Motor neuron (in vitro differentiated cells): Measurements from ENCODE around the gene FUZ. TPM values are rescaled to one million over a fixed set of nuclear protein-coding genes. Genes with fewer than 3 reads are reported as not detected.

Experiments used
- ATAC-seq, 8 experiments: fragments of 200-7000 bp; cut with Tn5 transposase; replicated peaks in 6 of 8; 2 replicates each; pipeline ENCODE4 v1.8.0; 2021; ENCODE audit warnings: mild to moderate bottlenecking in 8 of 8, moderate library complexity in 8 of 8
- H3K27ac ChIP-seq, 2 donors: fragments of 250-450 bp; sonication (Bioruptor Pico); 2 replicates each; pipeline ENCODE4 v1.9.0; 2021; ENCODE audit warnings: antibody characterized with exemption in 2 of 2, mild to moderate bottlenecking in 2 of 2, moderate library complexity in 1 of 2
- H3K4me1 ChIP-seq, 2 donors: fragments of 250-450 bp; sonication (Bioruptor Pico); replicated peaks in 1 of 2; 2 replicates each; pipeline ENCODE4 v1.6.1; 2021; ENCODE audit warnings: antibody characterized with exemption in 2 of 2, mild to moderate bottlenecking in 2 of 2, moderate library complexity in 1 of 2
- H3K4me3 ChIP-seq, 5 donors: fragments of 250-450 bp; sonication (Bioruptor Pico); 2 replicates each; pipeline ENCODE4 v1.9.0; 2021; ENCODE audit warnings: antibody characterized with exemption in 5 of 5, mild to moderate bottlenecking in 5 of 5, moderate library complexity in 4 of 5
- WGBS, 10 experiments: fragments of 450-650 bp; shearing (Covaris generic); methylation state at CpG; one replicate each; pipeline ENCODE4 v1.0.0; 2022; 5-methylcytosine and 5-hydroxymethylcytosine counted together
- in situ Hi-C, 9 experiments: fragments of 400-800 bp; cut with MboI; loops; one replicate each; pipeline ENCODE4 v1.15.0; 2021; ENCODE audit warnings: low sequenced_read_pairs in 9 of 9, low pct_unique_long_range_greater_than_20kb in 2 of 9; ENCODE audit not compliant: unreplicated experiment in 9 of 9
- total RNA-seq, 8 experiments: library from RNA; unstranded; fragments of 300-600 nt; gene quantifications; 2 replicates each; pipeline versions ENCODE4 v1.2.3 to v1.2.4, GENCODE V29; 2022

The FUZ gene, protein sequence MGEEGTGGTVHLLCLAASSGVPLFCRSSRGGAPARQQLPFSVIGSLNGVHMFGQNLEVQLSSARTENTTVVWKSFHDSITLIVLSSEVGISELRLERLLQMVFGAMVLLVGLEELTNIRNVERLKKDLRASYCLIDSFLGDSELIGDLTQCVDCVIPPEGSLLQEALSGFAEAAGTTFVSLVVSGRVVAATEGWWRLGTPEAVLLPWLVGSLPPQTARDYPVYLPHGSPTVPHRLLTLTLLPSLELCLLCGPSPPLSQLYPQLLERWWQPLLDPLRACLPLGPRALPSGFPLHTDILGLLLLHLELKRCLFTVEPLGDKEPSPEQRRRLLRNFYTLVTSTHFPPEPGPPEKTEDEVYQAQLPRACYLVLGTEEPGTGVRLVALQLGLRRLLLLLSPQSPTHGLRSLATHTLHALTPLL
- 10 to 100 TPM in 7 of 8 experiments, 1 to 10 TPM in 1; 9.9 to 27.1 (median 16.2) TPM for total RNA-seq

DNA sequence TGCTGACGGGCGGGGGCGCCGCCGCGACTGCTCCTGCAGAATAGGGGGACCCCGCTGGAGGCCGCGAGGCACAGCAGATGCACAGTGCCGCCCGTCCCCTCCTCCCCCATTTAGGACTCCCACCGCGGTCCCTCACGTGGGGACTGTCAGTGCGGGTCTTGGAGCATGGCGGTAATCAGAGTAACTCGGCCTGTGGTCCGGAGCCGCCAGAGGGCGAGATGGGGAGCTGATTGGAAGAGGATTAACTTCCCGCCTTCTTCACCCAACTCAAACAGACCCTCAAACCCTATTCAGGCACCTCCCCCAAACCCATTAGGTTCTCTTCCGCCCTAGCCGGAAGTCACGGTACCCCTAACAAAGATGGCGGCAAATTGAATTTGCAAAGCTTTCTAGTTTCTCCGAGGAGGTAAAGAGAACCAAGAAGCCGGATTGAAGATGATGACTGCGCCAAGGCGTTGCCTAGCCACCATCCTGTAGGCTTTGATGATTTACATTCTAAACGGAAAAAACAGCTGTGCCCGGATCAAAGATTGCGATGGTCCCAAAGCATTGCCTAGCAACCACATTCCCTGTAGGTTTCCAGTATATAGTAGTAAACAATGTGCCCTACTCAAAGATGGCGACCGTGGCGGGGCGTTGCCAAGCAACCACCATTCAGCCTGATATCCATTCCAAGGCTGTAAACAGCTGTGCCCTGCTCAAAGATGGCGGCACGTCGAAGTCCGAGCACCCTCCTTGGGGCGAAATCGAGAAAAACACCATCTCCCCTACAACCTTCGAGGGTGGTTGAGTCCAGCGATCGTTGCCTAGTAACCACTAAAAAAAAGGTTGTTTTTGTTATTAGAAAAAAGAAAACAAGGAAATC, at the start of gene FUZ:
Gene FUZ, minus strand, starts transcription at position 296 of the 865 bp plus-strand sequence. Its CDS starts 186 bp downstream, at position 110.
- H3K4me1 ChIP-seq = peaks cover 15 to 16% of the 10 kb centered on the region in 2 donors
- WGBS, 10 experiments = 0 to 2% (median 0%) methylated on average over 6 to 18 of the region's 45 CpGs
- ATAC-seq = peak; percentile 54 to 79 (median 70)
- in situ Hi-C loops = no loop called here
- H3K4me3 ChIP-seq = peak within 1 kb of the TSS; percentile 66 to 85 (median 77)
- peak within 1 kb of the TSS; percentile 95 to 96 for H3K27ac ChIP-seq

DNA sequence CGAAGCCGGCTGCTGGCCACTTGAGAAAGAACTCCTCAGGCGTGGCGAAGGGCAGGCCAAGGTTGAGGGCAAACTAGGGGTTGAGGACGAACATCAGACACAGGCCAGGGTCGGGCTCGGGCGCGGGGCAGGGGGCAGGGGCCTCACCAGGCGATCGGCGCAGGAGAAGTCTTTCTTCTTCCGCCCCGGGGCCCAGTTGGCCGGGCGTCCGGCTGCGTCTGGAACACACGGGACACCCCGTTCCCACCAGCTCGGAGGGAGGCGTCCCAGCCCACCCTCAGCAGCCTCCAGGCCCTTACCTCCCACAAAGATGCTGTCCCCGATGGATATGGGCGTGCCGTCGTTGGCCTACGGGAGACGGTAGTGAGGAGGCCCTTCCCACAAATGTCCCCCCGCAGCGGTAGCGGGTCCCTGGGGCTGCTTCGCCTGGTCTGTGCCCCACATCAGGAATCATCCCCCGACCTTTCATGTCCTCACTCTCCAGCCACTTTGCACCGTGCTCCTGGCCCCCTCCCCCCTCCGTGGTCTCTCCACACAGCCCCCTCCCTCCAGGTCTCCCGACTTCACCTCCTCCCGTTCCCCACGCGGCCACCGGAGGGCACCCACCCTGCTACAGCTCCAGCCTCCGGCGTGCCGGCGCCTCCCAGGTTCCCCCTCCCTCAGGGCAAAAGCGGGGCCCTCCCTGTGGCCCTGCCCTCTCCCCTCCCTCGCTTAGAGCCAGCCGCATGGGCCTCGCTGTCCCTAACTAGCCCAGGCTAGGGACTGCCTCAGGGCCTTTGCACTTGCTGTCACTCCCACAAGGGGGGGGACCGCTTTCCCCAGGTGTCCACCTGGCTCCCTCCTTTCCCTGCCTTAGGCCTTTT, 49.5 kb upstream of the FUZ start:
- ATAC-seq = no peak
- H3K4me3 ChIP-seq = no peak overlapping the region
- in situ Hi-C loops = no loop called here
- peaks cover 11 to 16% of the 10 kb centered on the region in 2 donors for H3K4me1 ChIP-seq
- H3K27ac ChIP-seq = no peak overlapping the region
- no CpG with 5 or more reads among the region's 49 CpGs for WGBS, 10 experiments

DNA sequence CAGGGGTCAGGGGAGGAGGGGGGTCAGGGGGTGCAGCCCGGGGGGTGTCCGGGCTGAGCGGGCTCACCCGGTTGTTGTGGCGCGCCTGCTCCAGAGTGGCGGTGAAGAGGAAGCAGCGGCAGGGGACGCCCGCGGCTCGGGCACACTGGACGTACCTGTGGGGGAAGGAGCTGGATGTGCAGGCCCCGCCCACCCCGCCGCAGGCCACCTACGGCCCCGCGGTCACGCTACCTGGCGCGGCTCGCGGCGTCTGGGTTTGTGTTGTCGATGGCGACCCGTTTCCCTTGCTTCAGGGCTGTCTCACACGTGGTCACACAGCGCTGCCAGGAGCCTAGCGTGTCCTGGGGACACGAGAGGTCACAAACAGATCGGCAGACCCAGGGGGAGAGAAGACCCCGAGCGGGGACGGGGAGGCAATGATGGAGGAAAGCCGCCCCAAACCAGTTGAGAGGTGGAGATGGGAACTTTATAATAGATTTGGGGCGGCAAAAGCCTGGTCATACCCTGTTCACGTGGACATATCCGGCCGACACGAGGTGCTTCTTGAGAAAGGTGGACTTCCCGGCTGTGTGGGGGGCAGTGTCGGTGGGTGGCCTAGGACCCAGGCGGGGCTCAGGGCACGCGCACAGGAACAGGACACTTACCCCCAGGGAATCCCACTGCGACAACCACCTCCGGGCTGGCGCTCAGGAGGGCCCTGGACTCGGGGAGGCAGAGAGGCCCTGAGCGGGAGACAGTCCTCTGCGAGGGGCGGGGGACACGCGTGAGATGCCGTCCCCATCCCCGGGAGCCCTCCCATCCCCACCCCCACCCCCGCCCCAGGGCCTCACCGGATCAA, 48.7 kb upstream of the FUZ start:
- H3K27ac ChIP-seq = no peak overlapping the region
- 60 to 100% (median 90%) methylated on average over 2 to 5 of the region's 60 CpGs; no CpG with 5 or more reads in 5 of the 10 experiments for WGBS, 10 experiments
- H3K4me3 ChIP-seq = no peak overlapping the region
- peaks cover 11 to 16% of the 10 kb centered on the region in 2 donors for H3K4me1 ChIP-seq
- in situ Hi-C loops = no loop called here
- peak in 1 of 8 experiments; percentile 0 for ATAC-seq

DNA sequence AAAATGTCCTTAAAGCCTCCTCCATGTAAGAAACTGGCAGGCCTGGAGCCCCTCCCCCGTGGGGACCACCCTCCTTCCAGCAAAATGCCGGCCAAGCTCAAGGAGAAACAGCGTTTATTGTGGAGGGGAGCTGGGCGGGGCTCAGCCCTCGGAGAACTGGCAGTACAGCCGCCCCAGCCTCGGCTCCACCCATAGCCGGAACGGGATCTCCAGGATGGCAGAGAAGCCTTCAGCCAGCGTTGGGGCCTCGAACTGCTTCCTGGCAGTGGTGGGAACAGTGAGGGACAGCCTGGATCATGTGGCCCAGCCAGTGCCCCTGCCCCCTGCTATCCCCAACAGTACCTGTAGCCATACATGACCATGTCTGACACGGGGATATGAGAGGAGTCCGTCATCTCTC, 48.0 kb upstream of the FUZ start:
- in situ Hi-C loops = no loop called here
- Histone ChIP-seq H3K4me3 (no peak overlapping the region), H3K4me1 (peaks cover 7 to 13% of the 10 kb centered on the region in 2 donors), H3K27ac (peak overlapping the region in 1 of 2 donors; percentile 41)
- WGBS, 10 experiments = 27 to 40% (median 33%) methylated on average over 1 to 3 of the region's 13 CpGs; no CpG with 5 or more reads in 7 of the 10 experiments
- peak; percentile 5 to 43 (median 29) for ATAC-seq

DNA sequence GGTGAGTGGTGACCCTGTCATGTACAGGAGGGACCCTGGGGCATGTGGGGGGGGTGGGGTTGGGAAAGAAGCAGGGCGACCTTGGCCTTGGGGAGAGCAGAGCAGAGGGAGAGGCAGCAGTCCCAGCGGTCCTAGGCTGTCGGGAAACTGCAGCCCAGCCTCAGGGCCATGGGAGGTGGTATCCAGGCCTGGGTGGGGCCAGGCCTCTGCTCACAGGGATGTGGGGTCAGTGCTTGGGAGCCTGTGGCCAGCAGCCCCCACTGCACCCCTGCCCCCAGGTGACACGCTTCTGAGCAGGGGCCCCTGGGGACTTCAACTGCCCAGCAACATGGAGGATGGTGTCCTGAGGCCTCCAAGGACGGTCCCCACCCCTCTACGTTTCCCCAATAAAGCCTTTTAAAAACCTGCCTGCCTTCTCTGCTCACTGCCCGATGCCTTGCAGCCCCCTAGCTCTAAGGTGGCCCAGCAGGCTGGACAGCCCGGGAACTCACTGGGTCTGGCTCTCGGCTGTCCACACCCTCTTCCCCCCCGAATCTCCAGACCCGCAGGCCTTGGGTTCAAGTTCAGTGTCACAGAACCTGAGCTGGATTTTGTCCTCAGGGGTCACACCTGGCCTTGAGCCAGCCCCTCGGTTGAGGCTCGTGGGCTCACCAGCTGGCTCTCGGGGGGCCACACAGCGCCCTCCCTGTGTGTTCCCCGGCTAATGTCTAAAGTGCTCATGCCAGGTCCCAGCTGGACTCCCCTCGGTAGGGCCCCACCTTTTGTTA, 47.4 kb upstream of the FUZ start:
- Histone ChIP-seq H3K4me1 (peaks cover 1 to 7% of the 10 kb centered on the region in 2 donors), H3K27ac (peak overlapping the region in 1 of 2 donors; percentile 41), H3K4me3 (no peak overlapping the region)
- in situ Hi-C loops = no loop called here
- peak in 6 of 8 experiments; percentile 2 to 21 (median 11) for ATAC-seq
- WGBS, 10 experiments = 53 to 93% (median 83%) methylated on average over 1 to 8 of the region's 17 CpGs; no CpG with 5 or more reads in 5 of the 10 experiments

DNA sequence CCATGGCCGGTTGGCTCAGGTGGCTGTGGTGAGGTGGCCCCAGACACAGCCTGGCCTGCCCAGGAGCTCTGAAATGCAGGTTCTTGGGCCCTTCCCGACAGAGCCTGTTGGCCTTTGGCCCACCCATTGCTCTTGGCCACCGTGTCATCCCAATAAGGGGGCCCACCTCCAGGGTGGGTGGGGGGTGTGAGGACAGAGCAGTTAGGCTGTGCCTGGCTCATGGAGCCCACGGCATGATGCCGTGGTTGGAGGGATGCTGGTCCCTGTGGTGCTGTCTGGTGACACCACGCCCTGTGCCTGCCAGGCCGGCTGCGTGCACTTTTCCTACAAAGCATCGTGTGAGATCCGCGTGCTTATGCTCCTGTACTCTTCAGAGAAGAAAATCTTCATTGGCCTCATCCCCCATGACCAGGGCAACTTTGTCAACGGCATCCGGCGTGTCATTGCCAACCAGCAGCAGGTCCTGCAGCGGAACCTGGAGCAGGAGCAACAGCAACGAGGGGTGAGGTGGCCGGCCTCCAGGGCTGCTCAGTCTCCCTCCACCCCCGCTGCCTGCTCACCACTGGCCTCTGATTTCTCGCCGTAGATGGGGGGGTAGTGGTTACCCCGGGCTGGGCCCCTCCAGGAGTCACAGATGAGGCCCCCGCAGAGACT, 46.7 kb upstream of the FUZ start:
- ATAC-seq = peak in 4 of 8 experiments; percentile 4 to 9 (median 6)
- H3K4me1 ChIP-seq = peaks cover 0 to 5% of the 10 kb centered on the region in 2 donors

DNA sequence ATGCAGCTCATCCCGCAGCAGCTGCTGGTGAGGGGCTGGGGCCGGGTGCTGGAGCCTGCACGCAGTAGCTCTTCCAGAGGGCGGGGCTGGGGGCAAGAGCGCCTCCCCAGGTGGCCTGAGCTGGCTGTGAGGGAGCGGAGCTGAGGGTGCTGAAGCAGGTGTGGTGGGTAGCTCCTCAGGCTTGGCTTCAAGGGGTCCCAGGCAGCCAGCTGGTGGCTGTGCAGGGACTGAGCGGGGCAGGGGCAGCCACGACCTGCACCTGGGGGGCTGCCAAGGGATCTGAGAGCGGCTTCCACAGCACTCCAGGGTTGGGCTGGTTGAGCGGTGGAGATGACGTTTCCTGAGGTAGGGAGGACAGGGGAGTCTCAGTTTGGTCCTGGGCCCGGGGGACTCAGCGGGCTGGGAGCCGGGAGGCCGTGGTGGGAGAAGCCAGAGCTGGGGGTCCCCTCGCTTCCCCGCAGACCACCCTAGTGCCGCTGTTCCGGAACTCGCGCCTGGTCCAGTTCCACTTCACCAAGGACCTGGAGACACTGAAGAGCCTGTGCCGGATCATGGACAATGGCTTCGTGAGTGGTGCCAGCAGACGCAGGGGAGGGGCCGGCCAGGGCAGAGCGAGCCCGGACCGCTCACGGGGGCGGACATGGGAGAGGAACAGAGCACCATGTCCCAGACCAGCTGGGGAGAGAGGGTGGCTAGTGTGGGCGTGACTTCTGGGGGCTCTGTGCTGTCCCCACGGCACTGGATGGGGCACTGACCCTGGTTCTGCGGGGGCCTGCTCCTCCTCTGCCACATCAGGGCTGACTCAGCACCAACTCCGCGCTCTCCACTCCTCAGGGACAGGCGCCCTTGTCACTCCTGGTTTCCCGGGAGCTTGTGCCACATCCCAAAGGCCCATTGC, 45.2 kb upstream of the FUZ start:
- in situ Hi-C loops = no loop called here
- Histone ChIP-seq H3K4me3 (no peak overlapping the region), H3K4me1 (peaks cover 4 to 9% of the 10 kb centered on the region in 2 donors), H3K27ac (peak overlapping the region in 1 of 2 donors; percentile 49)
- 60 to 80% methylated on average over 1 to 4 of the region's 37 CpGs; no CpG with 5 or more reads in 8 of the 10 experiments for WGBS, 10 experiments
- peak in 5 of 8 experiments; percentile 1 to 9 (median 4) for ATAC-seq

More for the DNA sequence above, 46.7 kb upstream of the FUZ start:
- WGBS, 10 experiments = 60 to 100% (median 94%) methylated on average over 1 to 11 of the region's 22 CpGs; no CpG with 5 or more reads in 6 of the 10 experiments
- in situ Hi-C loops = no loop called here
- Histone ChIP-seq H3K27ac (no peak overlapping the region), H3K4me3 (no peak overlapping the region)

DNA sequence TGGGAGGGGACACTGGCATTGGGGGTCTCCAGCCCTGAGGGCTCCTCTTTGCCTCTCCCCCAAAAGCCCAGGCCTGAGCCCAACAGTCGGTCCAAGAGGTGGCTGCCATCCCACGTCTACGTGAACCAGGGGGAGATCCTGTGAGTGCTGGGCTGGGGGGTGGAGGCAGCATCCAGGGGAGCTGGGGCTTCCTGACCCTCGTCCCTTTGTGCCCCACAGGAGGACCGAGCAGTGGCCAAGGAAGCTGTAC, 44.7 kb upstream of the FUZ start:
- in situ Hi-C loops = no loop called here
- peaks cover 9 to 15% of the 10 kb centered on the region in 2 donors for H3K4me1 ChIP-seq
- peak overlapping the region in 1 of 2 donors; percentile 49 for H3K27ac ChIP-seq
- no peak for ATAC-seq
- H3K4me3 ChIP-seq = no peak overlapping the region
- WGBS, 10 experiments = 100% methylated on average over 1 to 2 of the region's 5 CpGs; no CpG with 5 or more reads in 8 of the 10 experiments

DNA sequence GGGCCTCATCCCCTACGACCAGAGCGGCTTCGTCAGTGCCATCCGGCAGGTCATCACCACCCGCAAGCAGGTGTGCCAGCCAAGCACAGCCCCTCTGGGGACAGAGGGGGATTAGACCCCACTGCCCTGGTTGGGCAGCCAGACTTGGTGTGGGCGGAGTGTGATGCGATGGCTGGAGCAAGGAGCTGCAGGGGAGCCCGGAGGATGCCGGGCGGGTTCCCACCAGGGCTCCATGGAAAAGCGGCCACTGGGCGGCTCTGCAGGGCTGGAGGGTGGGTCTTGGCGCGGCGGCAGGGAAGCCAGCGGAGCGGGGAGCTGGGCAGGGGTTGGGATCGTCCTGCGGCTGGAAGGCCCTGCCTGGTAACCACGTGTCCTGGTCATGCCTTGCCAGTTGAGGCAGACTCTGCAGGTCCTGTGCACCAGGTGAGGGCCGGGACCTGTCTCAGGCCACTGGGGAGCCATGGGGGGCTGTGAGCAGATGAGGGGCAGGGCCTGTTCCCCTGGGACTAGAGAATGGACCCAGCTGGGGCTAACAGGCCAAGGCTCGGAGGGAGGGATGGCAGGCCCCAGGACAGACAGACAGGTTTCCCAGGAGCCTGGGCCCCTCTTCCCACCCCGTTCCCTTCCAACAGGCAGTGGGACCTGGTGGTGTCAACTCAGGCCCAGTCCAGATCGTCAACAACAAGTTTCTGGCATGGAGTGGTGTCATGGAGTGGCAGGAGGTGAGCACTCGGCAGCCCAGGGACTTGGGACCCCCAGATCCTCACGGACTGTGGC, 44.2 kb upstream of the FUZ start:
- peak in 1 of 8 experiments; percentile 1 for ATAC-seq
- H3K4me1 ChIP-seq = peaks cover 15 to 20% of the 10 kb centered on the region in 2 donors
- H3K4me3 ChIP-seq = no peak overlapping the region
- in situ Hi-C loops = no loop called here
- 94 to 100% (median 100%) methylated on average over 1 to 4 of the region's 26 CpGs; no CpG with 5 or more reads in 6 of the 10 experiments for WGBS, 10 experiments
- H3K27ac ChIP-seq = peak overlapping the region in 1 of 2 donors; percentile 49
